Stimulated activated CD4-positive, alpha-beta T cell treated with anti-CD3 and anti-CD28 coated beads, Interleukin-2, amount 100 ng/mL, for 4 hours (primary cell): ENCODE data around the gene LSM6.

Source experiments
- DNase-seq: peaks from one replicate; pipeline ENCODE4 v3.0.0-alpha.2; 2020; ENCODE audit warnings: low read depth

Gene LSM6

DNA sequence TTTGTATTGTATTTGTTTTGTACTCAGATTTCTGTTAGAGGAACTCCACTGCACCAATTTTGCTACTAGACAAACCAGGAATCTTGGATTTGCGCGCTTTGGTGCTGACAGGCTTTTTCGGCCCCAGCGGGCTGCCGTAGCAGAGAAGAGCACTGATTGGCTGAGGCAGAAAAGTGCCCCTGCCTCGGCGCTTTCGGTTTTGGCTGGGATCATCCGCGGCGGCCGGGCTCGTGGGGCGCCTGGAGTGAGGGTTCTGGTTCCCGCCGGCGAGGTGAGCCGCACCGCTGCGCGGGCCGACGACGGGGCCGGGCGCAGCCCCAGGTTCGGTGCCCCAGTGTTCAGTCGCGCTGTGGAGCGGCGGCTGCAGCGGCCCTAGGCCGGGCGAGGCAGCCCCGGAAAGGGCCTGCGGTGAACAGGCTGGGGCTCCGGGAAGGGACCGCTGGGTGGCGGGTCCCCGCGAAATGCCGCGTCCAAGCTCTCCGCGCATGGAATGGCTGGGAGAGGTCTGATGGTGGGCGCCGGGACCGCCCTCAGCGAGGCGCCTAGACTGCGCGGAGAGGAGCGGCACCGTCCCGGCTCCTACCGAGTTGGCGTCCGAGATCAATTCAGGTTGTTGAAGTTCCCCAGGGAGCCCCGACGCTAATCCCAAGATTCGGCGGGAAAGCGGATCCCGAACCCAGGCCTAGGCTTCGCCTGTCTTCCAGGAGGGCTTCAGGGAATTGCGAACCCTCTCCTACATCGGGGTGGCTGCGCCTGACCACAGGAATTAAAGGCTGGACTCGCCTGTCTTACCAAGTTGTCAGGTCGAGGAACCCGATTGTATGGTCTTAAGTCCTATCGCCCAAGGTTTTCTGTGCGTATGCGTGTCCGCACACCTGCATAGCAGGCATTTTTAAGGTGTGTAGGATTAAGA is at the start of gene LSM6:
LSM6 (plus strand) TSS at position 178 of the 913 bp plus-strand sequence. CDS start 7,204 bp downstream, outside the sequence.
- DNase-seq = peak; percentile 78

DNA sequence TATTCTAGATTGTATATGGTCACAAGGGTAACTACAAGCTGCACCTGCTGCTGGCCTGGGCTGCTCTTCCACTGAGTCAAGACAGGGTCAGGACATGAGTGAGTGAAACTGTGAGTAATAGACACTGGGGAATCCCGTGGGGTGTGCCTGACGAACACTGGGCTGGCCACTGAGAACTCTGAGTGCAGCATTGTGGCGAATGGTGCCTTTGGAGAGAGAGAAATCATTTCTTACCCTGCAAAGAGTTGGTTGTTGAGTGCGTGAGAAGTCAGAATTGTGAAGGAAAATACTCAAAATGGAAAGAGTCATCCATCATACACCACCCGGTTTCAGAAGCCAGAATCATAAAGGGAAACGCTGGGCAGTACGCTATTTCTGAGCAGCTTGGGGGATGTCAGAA is 43.1 kb upstream of the LSM6 start:
- DNase-seq = no peak

DNA sequence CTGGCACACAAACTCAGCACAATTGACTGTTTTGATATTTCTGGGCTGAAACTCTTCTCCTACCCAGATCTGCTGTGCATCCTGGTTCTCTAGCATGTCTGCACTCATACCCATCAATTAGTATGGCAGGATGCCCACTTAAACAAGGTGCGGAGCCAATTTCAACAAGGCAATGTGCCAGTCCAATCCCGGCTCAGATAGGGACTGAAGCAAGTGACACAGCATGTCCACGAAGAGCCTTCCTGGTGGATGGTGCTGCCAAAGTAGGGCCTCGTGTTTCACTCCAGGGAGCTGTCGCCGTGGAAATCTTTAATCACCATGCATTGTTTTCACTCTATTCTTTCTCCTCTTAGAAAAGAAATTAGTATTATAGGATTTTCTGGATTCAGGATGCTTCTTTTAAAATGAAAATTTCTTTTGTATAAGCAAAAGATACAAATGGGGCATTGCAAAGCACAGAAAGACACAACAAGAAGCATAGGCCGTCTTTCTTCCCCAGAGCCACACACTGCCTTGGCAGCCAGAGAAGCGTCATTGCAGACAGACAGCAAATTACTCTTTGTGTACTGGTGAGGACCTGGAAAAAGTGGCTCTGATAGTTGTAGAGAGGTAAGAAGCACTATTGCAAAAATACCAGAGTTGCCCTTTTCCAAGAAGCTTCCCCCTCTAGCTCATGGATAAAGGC is 40.6 kb upstream of the LSM6 start:
- no peak for DNase-seq

DNA sequence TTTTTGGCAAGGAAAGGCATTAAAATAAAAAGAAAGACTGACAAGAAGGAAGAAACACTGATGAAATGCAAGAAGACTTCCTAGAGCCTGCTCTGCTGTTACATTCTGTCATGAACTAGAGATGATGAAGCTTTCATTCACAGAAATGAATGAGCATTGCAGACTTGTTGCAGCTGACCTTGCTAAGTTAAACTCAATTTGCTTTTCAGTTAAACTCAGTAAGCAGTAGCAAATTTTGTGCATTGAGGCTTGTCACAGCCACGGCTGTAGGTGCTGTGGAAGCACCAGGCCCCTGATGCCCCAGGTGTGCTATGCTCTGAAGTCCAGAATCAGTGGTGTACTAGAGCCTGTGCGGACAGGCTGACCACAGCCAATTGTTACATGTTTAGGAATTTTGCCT is 39.6 kb upstream of the LSM6 start:
- DNase-seq = no peak

DNA sequence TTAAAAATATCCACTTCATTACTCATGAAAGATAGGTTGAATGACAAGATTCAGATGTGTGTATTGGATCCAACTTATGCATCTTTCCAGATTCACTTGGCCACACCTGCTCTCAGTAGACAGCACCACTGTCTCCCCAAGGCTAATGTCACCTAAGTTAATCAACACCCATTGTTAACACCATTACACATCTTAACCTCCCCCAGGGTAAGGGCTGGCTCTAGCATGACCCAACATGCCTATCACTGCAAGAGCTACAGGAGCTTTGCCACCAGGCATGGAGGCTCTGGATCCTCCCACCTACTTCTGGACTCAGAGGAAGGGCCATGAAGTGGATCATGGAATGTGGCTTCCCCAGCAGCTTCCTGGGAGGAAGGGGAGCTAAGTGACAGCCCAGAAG is 32.8 kb upstream of the LSM6 start:
- no peak for DNase-seq

DNA sequence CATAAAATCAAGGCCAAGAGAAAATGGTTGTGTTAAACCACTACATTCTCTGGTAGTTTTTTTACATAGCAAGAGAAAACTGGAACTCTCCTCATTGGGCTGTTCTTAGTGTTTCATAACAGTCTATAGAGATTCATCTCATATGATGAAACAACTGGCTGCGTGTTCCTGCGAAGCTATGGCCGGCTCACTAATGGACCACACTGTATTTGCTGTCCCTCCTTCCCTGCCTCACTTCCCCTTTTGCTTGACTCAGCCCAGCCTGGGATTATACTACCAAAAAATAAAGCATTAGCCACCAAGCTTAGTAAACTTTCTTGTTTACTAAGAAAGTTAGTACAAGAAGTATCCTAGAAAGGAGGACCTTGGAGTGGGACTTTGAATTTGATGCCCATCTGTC is 31.6 kb upstream of the LSM6 start:
- DNase-seq = no peak

DNA sequence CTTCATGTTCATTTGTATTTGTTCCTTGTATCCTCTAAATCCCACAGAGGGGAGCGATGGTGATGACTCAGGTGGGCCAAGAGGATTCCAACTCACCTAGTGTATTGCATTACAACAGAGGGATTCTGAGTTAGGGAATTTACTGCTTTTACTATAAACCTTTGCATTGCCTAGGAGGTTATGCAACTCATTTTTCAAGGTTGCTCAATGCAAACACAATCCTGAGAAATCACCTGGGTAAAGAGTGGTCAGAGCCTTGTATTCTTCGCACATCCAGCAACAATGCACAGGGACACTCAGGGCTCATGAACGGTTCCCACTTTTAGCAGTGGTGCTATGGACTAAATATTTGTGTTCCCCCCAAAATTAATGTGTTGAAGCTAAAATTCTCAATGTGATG is 28.6 kb upstream of the LSM6 start:
- no peak for DNase-seq

DNA sequence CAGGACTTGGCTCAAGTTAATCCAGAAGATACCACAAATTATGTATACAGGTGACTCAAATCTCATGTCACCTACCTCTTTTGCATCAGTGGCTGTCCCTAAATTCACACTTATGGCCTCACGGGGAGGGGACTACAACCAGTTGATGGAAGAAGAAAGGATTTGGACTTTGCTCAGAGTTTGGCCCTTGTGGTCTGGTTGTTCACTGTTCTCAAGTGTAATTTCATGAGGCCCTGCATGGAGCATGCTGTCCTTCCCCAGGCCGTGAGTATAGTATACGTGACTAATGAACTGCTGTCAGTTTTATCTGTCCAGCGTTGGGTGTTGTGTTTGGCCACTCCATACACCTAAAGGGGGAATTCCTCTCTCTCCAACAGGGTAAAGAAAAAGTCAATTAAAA is 27.5 kb upstream of the LSM6 start:
- DNase-seq = no peak

DNA sequence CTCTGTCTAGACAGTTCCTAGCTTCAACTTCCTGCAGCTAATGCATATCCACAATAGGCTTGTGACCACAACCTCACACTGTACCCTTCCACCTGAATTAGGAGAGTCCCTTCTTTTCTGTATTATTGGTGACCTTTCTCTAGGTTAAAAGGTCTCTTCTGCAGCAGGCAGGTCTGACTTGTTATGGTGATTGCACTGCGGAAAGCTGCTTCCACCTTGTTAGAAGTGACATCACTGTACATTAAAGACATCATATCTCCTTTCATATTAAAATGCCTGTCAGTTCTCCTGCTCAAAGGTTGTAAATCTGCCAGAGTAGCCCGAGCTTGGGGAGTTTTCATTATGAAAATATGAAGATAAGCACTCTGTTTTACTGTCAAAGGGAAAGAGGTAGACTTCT is 21.5 kb upstream of the LSM6 start:
- no peak for DNase-seq

DNA sequence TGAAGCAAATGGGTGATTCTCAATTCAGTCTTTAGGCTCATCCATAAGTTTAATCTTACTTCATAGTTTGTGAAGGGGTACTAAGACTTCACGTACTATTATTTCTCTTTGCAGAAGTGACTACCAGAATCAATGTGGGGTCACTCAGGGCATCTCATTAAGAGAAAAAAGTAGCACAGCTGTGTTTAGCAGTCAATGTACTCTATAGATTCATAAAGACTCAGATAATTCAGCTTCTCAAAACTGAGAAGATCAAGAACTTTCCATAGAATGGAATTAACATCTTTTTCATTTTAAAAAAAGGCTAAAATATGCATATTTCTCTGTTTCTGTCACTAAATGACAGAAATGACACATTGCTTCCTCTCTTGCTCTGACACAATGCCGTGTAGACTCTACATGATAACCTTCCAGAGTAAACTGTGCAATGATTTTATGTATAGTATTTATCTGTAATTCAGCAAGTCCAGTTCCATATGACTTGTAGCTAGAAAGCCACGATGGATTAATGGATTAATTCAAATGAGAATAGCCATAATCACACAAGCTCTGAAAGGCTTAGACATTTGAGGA is 20.3 kb upstream of the LSM6 start:
- DNase-seq = no peak

DNA sequence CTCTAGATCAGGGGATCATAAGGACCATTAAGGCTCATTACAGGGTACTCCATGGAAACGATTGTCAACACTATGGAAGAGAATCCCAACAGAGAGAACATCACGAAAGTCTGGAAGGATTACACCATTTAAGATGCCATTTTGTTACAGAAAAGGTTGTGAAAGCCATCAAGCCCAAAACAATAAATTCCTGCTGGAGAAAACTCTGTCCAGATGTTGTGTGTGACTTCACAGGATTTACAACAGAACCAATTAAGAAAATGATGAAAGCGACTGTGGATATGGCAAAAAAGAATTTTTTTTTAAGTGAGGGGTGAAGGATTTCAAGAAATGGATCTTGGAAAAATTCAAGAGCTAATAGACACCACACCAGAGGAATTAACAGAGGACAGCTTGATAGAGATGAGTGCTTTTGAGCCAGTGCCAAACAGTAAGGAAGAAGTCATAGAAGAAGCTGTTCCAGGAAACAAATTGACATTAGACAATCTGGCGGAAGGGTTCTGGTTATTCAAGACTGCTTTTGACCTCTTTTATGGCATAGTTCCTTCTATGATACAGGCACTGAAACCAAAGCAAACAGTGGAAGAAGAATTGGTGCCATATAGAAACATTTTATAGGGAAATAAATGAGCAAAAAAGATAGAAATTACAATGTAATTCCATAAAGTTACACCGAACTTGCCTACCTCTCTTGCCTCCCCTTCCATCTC is 17.3 kb upstream of the LSM6 start:
- no peak for DNase-seq

DNA sequence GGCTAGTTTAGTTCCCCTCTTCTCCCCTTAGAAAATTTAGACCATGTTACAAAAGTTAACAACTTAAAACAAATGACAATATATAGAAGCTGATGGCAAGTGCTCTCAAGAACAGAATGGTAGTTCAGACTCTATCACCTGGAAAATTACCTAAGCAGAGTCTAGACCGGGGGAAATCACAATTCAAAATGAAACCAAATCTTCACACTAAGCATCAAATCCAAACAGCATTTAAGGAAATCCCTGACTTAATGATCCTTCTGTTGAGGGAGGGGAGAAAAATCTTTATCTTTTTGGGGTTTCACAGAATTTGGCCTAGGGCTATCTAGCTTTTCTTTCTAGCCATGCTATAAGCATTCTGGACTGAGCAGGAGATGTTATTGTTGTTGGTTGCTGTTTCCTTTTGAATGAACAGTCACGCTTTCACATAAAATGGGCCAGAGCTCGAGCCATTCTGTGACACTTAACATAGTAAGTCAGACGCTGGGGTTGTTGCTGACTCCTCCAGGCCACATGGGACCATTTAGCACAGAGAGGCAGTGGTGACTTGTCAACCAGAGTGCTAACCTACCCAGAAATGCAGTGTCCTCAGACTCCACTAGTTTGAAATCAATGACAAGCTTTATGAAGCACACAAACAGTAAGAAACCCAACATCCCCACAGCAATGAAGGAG is 16.0 kb upstream of the LSM6 start:
- no peak for DNase-seq

DNA sequence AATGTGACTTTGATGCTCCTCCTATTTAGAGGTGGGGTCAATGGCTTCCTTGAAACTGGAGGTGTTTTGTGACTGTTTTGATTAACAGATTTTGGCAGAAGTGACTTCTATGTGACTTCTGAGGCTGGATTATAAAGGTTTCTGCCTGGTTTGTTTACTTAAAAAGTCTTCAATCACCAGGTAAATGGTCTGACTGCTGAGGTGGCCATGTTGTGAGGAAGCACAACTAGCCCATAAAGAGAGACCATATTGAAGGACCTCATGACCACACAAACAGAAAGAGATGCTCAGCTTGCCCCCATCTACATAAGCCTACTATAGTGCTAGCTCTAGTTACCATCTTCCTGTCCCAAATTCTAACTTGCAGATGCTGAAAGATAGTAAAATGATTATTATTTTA is 14.3 kb upstream of the LSM6 start:
- DNase-seq = no peak

DNA sequence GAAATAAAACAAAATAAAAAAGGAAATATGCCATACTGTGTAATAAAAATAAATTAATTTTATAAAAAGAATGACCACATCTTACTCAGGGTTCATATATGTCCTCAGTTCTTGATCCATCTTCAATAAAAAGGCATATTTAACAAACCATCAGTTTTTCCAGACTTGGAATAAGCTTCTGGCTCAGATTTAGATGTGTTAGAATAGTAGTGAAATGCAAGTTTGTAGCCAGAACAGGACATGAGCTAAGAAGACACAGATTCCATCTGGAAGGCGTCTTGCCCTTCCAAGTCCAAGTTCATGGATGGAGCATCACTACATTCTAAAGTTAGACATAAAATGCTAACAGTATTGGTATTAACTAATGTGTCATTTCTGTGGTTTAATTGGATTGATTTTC is 10.3 kb upstream of the LSM6 start:
- no peak for DNase-seq

DNA sequence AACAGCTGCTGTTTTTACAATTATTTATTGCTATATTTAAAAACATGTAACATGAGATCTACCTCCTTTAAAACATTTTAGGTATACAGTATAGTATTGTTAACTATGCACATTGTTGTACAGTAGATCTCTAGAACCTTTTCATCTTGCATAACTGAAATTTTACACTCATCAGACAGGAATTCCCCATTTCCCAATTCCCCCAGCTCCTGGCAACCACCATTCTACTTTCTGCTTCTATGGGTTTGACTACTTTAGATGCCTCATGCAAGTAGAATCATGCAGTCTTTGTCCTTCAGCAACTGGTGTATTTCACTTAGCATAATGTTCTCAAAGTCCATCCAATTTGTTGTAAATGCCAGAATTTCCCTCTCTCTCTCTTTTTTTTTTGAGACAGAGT is 9.7 kb upstream of the LSM6 start:
- no peak for DNase-seq

DNA sequence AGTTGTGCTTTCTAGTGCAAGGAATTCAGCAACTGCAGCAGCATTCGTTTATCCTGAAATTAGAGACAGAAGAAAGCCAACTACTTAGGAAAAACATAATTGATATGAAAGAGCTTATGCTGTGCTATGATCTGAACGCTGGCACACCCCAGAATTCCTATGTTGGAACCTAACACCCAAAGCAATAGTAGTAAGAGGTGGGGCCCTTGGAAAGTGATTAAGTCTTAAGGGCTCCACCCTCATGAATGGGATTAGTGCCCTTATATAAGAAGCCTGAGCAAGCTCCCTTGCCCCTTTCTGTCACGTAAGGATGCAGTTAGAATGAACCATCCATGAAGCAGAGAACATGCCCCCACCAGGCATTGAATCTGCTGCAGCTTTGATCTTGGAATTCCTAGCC is 5.4 kb upstream of the LSM6 start:
- no peak for DNase-seq

DNA sequence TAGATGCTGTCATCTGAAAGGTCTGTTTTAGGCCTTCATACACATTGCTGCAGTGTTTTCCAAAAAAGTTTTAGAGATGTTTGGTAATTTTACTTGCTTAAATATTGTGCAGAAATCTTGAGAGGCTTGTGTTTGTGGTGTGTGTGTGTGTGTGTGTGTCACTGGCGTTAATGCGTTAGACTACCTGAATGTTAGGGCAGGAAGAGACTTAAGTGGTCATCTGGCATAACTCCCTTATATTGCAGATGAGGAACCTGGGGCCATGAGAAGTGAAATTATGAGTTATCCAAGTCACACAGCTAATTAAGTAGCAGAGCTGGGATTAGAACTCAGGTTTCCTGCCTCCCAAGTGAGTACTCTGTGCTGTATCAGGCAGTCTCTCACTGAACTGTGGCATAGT is 1.4 kb downstream of the LSM6 start:
- no peak for DNase-seq

DNA sequence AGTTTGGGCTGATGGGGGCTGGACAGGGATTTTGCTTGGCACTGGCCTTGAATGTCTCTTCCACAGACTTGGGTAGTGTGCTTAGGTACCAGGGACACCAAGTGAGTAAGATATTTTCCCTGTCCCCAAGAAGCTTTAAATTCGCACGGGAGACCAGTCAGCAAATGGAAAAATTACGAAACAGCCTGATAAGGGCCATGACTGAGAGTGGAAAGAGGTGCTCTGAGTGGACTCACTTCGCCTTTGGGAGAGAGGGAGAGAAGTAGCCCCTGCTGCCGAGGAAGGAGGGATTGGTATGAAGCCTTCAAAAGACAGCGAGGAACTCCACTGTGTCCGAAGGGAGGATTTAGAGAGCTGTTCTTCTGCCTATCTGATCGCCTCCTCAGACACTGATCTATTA is 2.6 kb downstream of the LSM6 start:
- DNase-seq = no peak

DNA sequence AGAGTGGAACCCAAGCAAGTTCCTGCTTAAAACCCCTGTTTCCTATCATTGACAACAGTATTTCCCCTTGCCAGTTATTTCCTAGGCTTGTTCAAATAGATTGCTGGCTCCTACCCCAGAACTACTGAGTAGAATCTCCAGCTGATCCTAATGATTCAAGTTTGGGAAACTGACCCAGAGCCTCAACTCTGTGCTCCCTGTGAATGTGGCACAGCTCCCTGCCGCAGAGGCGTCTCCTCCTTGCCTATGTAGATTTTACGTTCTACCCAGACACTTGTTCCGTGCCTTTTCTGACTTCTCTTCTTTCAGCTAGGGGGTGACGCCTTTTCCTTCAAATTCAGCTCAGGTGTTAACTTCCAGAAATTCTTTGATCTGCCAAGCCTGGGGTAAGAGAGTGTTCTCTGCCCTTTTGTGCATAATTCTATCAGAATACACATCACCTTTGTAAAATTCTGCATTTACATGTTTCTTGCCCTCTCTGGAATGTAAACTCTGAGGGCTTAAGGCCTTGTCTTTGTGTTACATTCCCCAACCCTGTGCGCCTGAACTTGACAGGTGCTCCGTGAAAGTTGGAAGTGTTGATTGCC is 4.4 kb downstream of the LSM6 start:
- DNase-seq = no peak

DNA sequence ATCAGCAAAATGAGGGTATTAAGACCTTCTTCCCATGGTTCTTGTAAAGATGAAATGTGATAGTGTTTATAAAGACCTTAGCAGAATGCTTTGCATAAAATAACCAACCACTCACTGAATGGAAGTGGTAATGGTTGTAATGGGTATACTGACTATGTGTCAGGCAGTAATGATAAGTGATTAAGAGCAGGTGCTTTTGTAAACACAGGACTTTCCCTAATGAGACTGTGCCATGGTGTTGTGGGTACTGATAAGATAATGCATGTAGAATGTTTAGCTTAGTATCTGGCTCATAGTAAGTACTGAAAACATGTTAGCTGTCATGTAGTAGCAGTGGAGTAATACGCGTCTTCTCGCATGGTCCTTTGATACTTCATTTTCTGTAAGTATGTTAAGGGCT is 6.9 kb downstream of the LSM6 start:
- no peak for DNase-seq

DNA sequence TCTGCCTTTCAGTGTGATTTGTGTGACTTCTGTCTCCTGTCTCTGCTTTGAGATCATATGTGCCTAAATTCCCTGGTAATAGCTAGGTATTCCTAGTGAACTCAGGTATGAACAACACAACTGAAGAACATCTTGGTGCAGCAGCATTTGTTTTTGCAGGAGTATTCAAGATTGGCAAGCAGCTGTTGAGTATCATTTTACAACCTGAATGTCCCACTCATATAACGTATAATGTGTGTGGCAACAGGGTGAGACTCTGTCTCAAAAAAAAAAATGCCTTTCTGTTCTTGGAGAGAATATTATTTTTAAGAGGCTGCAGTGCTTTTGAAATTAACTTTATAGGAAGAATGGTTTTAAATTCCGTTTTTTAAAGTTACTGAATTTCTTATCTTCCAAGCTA is 7.7 kb downstream of the LSM6 start:
- no peak for DNase-seq

DNA sequence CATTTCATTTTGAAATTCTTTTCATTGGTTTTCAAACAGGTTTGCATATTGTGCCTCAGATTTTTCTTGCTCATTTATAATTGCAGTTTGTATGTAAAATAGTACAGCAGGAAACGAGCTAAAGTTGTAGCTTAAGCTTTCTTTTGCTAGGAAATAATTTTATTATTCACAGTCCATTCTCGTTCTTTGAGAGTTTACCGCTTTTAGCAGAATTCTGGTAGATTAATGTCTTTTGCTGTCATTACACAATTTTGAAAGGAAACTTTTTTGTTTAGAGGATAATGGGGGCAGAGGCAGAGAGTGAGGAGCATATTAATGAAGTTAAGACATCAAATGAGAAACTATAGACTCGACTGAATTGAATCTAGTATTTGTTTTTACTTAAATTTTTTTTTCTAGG is 10.5 kb downstream of the LSM6 start:
- no peak for DNase-seq
